Stomach smooth muscle (tissue), 2 donors: Measurements from ENCODE around the gene PTPRM.

Source experiments
- H3K27ac ChIP-seq: one replicate; pipeline ENCODE4 v1.7.0; 2013; ENCODE audit warnings: mild to moderate bottlenecking, low read length, inconsistent platforms
- H3K27me3 ChIP-seq, 2 donors: one replicate each; pipeline ENCODE4 v1.7.0; 2013; ENCODE audit warnings: low read length in 2 of 2; ENCODE audit not compliant: insufficient read depth in 2 of 2, control insufficient read depth in 1 of 2
- H3K36me3 ChIP-seq, 2 donors: one replicate each; pipeline ENCODE4 v1.7.0; 2013; ENCODE audit warnings: low read length in 2 of 2; ENCODE audit not compliant: control insufficient read depth in 2 of 2, insufficient read depth in 2 of 2
- H3K4me1 ChIP-seq: one replicate; pipeline ENCODE4 v1.7.0; 2013; ENCODE audit warnings: low read length; ENCODE audit not compliant: control insufficient read depth, insufficient read depth
- H3K4me3 ChIP-seq, 2 donors: one replicate each; pipeline ENCODE4 v1.7.0; 2013; ENCODE audit warnings: low read length in 2 of 2
- H3K9ac ChIP-seq, 2 donors: one replicate each; pipeline ENCODE4 v1.7.0; 2013; ENCODE audit warnings: low read length in 2 of 2, mild to moderate bottlenecking in 1 of 2
- H3K9me3 ChIP-seq, 2 donors: one replicate each; pipeline ENCODE4 v1.7.0; 2013; ENCODE audit warnings: low read length in 2 of 2; ENCODE audit not compliant: control insufficient read depth in 2 of 2
- donor health status: healthy.
- donor health status: Pancreatic carcinoma.

PTPRM gene

DNA sequence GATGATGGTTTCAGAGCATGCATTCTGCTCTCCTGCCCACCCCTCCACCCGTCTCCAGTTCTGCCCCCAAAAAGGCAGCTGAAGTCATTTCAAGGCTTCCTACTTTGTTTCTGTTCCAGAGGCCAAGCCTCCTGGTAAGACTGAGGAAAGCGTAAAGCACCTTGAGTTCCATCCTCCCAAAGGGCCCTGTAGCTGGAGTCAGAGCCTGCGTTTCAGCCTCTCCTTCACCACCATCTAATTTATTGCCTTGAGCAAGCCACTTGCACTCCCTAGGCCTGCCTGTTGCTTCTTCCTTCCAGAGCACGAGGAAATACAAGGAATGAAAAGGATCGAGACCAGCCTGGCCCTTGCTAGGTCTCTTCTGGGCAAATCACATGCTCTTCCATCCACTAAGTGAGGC lies 797.9 kb downstream of the PTPRM start:
- Histone ChIP-seq H3K4me1 (peaks cover 3% of the 10 kb centered on the region), H3K9ac (no peak overlapping the region)

GRCh38 chr18:8365528-8365927 lies 798.4 kb downstream of the PTPRM start:
- Histone ChIP-seq H3K27ac (no peak overlapping the region), H3K4me3 (no peak overlapping the region), H3K27me3 (no peaks in the 10 kb centered on the region), H3K4me1 (peaks cover 3% of the 10 kb centered on the region), H3K9ac (no peak overlapping the region), H3K36me3 (no peaks in the 10 kb centered on the region), H3K9me3 (no peaks in the 10 kb centered on the region)

More for the DNA sequence above, 797.9 kb downstream of the PTPRM start:
- H3K27me3 ChIP-seq = no peaks in the 10 kb centered on the region
- no peaks in the 10 kb centered on the region for H3K36me3 ChIP-seq
- H3K9me3 ChIP-seq = no peaks in the 10 kb centered on the region
- H3K27ac ChIP-seq = no peak overlapping the region
- H3K4me3 ChIP-seq = no peak overlapping the region

- no peaks in the 10 kb centered on the region for H3K27me3 ChIP-seq
- H3K9me3 ChIP-seq = no peaks in the 10 kb centered on the region
- H3K4me3 ChIP-seq = no peak overlapping the region
- H3K36me3 ChIP-seq = no peaks in the 10 kb centered on the region
- H3K9ac ChIP-seq = no peak overlapping the region
- peaks cover 3% of the 10 kb centered on the region for H3K4me1 ChIP-seq
- no peak overlapping the region for H3K27ac ChIP-seq
Observed at GRCh38 chr18:8366070-8366469, 799.0 kb downstream of the PTPRM start.

DNA sequence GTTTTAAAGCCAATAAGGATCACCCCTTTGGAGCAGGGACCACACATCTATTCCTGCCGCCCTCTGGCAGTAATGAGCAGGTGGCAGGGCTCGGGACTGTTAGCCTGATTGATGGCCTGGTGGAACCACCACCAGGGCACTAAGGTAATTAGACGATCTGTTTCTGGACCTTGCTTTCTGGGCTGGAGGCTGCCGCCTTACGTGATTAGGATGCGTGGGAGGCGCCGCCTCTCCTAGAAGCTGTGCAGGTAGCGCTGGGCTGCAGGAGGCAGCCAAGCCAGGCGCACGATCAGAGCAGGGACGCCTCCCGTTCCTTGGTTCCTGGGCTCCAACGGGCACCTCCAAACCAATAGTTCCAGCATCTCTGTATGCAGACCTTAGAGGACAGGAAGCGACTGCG lies 799.5 kb downstream of the PTPRM start:
- H3K27me3 ChIP-seq = no peaks in the 10 kb centered on the region
- H3K9me3 ChIP-seq = no peaks in the 10 kb centered on the region
- H3K9ac ChIP-seq = no peak overlapping the region
- peaks cover 3% of the 10 kb centered on the region for H3K4me1 ChIP-seq
- no peak overlapping the region for H3K27ac ChIP-seq
- H3K36me3 ChIP-seq = no peaks in the 10 kb centered on the region
- no peak overlapping the region for H3K4me3 ChIP-seq

GRCh38 chr18:8367217-8367988 lies 800.3 kb downstream of the PTPRM start:
- H3K27me3 ChIP-seq = no peaks in the 10 kb centered on the region
- no peaks in the 10 kb centered on the region for H3K36me3 ChIP-seq
- no peaks in the 10 kb centered on the region for H3K9me3 ChIP-seq
- H3K4me3 ChIP-seq = peak overlapping the region; percentile 34 to 66
- H3K27ac ChIP-seq = no peak overlapping the region
- H3K4me1 ChIP-seq = peaks cover 3% of the 10 kb centered on the region
- no peak overlapping the region for H3K9ac ChIP-seq

DNA sequence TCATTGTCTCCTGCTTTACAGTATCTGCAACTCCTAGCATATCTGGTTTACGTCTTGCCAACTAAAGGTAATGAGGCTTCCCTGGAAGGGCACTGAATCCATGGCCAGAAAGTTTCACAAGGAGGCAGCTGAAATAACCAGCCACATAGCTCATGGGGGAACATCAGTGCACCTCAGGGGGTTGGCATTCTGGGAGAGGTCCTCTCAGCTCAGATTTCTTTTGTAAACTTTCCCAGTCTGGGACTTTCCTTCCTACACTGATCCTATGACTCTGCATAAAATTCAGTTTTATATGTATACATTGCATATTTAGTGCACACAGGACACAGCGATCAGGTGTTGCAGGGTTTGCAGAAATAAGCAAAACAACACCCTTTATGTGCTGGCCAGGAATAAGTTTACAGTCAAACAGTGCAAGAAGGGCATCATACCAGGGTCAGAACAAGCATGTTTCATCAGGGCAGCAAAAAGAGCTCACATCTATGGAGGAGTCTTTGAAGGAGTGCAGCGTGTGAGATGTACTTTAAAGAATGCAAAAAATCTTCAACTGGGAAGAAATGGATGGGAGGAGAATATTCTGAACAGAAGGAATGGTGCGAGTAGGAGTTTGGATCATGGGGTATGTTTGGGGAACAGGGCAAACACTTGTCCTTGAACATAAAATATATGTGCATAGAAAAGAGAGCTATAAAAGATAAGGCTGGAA lies 801.5 kb downstream of the PTPRM start:
- H3K4me1 ChIP-seq = peaks cover 3% of the 10 kb centered on the region
- H3K27me3 ChIP-seq = no peaks in the 10 kb centered on the region

GRCh38 chr18:8373486-8373885 lies 806.4 kb downstream of the PTPRM start:
- no peak overlapping the region for H3K4me3 ChIP-seq
- H3K27ac ChIP-seq = no peak overlapping the region
- peaks cover 6 to 10% of the 10 kb centered on the region in 2 donors for H3K36me3 ChIP-seq
- no peaks in the 10 kb centered on the region for H3K27me3 ChIP-seq
- H3K4me1 ChIP-seq = no peaks in the 10 kb centered on the region
- H3K9ac ChIP-seq = no peak overlapping the region
- no peaks in the 10 kb centered on the region for H3K9me3 ChIP-seq

More for the DNA sequence above, 801.5 kb downstream of the PTPRM start:
- Histone ChIP-seq H3K9me3 (no peaks in the 10 kb centered on the region), H3K4me3 (no peak overlapping the region), H3K27ac (no peak overlapping the region), H3K9ac (no peak overlapping the region), H3K36me3 (peaks cover 0 to 4% of the 10 kb centered on the region in 2 donors)

DNA sequence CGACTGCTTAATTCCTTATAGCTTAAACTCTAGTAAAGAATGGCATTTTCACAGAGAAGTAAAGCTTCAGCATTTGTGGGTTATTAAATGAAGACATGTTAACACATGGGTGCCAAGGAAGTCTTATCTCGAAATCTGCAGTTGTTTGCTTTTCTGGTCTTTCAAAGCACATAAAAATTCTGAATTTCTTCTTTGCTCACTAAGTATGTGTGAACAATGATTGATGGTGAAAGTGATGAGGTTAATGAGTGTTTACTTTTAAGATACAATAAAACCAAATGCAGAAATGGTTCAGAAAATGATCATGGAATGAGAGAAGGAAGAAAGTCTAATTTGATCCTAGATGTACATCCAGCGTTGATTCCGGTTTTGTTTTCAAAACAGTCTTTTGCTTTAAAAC lies 807.6 kb downstream of the PTPRM start:
- no peak overlapping the region for H3K27ac ChIP-seq
- H3K4me3 ChIP-seq = no peak overlapping the region
- no peaks in the 10 kb centered on the region for H3K27me3 ChIP-seq
- H3K36me3 ChIP-seq = peaks cover 16 to 22% of the 10 kb centered on the region in 2 donors
- no peaks in the 10 kb centered on the region for H3K4me1 ChIP-seq
- no peak overlapping the region for H3K9ac ChIP-seq
- no peaks in the 10 kb centered on the region for H3K9me3 ChIP-seq

DNA sequence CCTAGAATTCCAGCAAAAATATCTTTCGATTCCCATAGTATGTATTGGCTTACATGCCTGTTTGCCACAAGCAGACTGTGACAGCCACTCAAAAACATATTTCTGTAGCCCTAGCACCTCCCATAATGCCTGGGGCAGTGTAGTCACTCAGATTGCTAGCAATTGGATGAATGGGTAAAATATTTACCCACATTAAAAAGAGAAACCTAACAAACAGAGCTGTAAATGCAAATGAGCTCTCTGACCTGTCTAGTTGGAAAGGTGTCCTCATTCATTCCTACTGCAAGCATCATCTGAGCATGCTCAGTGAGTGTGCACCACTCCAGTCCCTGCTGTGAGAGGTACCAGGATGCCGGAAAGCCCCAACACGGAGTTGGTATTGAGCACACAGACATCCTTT lies 808.1 kb downstream of the PTPRM start:
- H3K36me3 ChIP-seq = peaks cover 17 to 23% of the 10 kb centered on the region in 2 donors
- H3K9ac ChIP-seq = no peak overlapping the region

GRCh38 chr18:8376113-8376512 lies 809.0 kb downstream of the PTPRM start:
- Histone ChIP-seq H3K27ac (no peak overlapping the region), H3K4me3 (no peak overlapping the region), H3K4me1 (no peaks in the 10 kb centered on the region), H3K9me3 (no peaks in the 10 kb centered on the region), H3K36me3 (peaks cover 23 to 27% of the 10 kb centered on the region in 2 donors), H3K9ac (no peak overlapping the region), H3K27me3 (no peaks in the 10 kb centered on the region)

More for the DNA sequence above, 808.1 kb downstream of the PTPRM start:
- no peak overlapping the region for H3K27ac ChIP-seq
- no peak overlapping the region for H3K4me3 ChIP-seq
- H3K9me3 ChIP-seq = no peaks in the 10 kb centered on the region
- H3K27me3 ChIP-seq = no peaks in the 10 kb centered on the region
- no peaks in the 10 kb centered on the region for H3K4me1 ChIP-seq
